Smooth muscle cell of trachea (primary cell): ENCODE data around the gene SDHAF1. TPM values are rescaled to one million over a fixed set of nuclear protein-coding genes. Genes with fewer than 3 reads are reported as not detected.

Experiments used
- total RNA-seq: library from RNA; depleted of rRNA; stranded (reverse); fragments of >200 nt; gene quantifications from 2 replicates; pipeline ENCODE4 v1.2.1, GENCODE V29; 2014

Gene SDHAF1
- total RNA-seq: 8.9 and 12.9 TPM in 2 replicates

GRCh38 chr19:35995048-35995993 lies at the start of gene SDHAF1:
Gene SDHAF1 (plus strand): TSS chr19:35995188. CDS start chr19:35995275, 87 bp downstream.

GRCh38 chr19:36008336-36008978 lies 13.5 kb downstream of the SDHAF1 start, which contains the start of gene SYNE4:
Gene SYNE4 (minus strand): TSS chr19:36008813. CDS start chr19:36008681, 132 bp downstream.

GRCh38 chr19:36014012-36014924 lies 19.3 kb downstream of the SDHAF1 start, which contains the start of gene ALKBH6:
Gene ALKBH6 (minus strand): TSS chr19:36014213. CDS start chr19:36013397, 816 bp downstream.

GRCh38 chr19:36032251-36033104 lies 37.5 kb downstream of the SDHAF1 start, which contains the start of gene CLIP3:
Gene CLIP3 (minus strand): TSS chr19:36032873. CDS start chr19:36032357, 516 bp downstream.

Other genes with a start within 250 kb of the SDHAF1 start
- gene U2AF1L4, start 249.8 kb upstream of the SDHAF1 start, total RNA-seq: 4.6 and 7.3 TPM in 2 replicates
- gene PSENEN, start 249.5 kb upstream of the SDHAF1 start, total RNA-seq: 18.4 and 20.2 TPM in 2 replicates
- 8.0 and 18.5 TPM in 2 replicates for gene LIN37, start 246.6 kb upstream of the SDHAF1 start, total RNA-seq
- 125 and 302 TPM in 2 replicates for gene HSPB6, start 238.2 kb upstream of the SDHAF1 start, total RNA-seq
- gene PROSER3, start 237.0 kb upstream of the SDHAF1 start, total RNA-seq: 6.1 and 9.9 TPM in 2 replicates
- gene ARHGAP33, start 219.6 kb upstream of the SDHAF1 start, total RNA-seq: 5.6 and 10.0 TPM in 2 replicates
- not detected in 2 replicates for gene PRODH2, start 182.3 kb upstream of the SDHAF1 start, total RNA-seq
- not detected in 2 replicates for gene NPHS1, start 142.7 kb upstream of the SDHAF1 start, total RNA-seq
- not detected in 2 replicates for gene KIRREL2, start 138.3 kb upstream of the SDHAF1 start, total RNA-seq
- gene APLP1, start 126.6 kb upstream of the SDHAF1 start, total RNA-seq: 5.1 and 11.7 TPM in 2 replicates
- gene NFKBID, start 94.6 kb upstream of the SDHAF1 start, total RNA-seq: 3.2 and 3.6 TPM in 2 replicates
- 0.87 and 1.8 TPM in 2 replicates for gene HCST, start 92.7 kb upstream of the SDHAF1 start, total RNA-seq
- gene TYROBP, start 86.9 kb upstream of the SDHAF1 start, total RNA-seq: 0.33 TPM in 1 of 2 replicates, not detected in the other
- gene LRFN3, start 58.8 kb upstream of the SDHAF1 start, total RNA-seq: 2.5 and 6.3 TPM in 2 replicates
- 0.15 and 0.50 TPM in 2 replicates for gene SYNE4, start 13.6 kb downstream of the SDHAF1 start, total RNA-seq
- 18.9 and 22.8 TPM in 2 replicates for gene ALKBH6, start 19.0 kb downstream of the SDHAF1 start, total RNA-seq
- gene CLIP3, start 37.7 kb downstream of the SDHAF1 start, total RNA-seq: 19.3 and 30.8 TPM in 2 replicates
- 4.5 and 6.5 TPM in 2 replicates for gene THAP8, start 59.1 kb downstream of the SDHAF1 start, total RNA-seq
- gene WDR62, start 59.7 kb downstream of the SDHAF1 start, total RNA-seq: 0.50 and 6.4 TPM in 2 replicates
- gene OVOL3, start 116.0 kb downstream of the SDHAF1 start, total RNA-seq: not detected in 2 replicates
- 46.1 and 64.7 TPM in 2 replicates for gene POLR2I, start 119.7 kb downstream of the SDHAF1 start, total RNA-seq
- gene TBCB, start 120.3 kb downstream of the SDHAF1 start, total RNA-seq: 270 and 326 TPM in 2 replicates
- 413 and 501 TPM in 2 replicates for gene CAPNS1, start 144.9 kb downstream of the SDHAF1 start, total RNA-seq
- 8.3 and 50.6 TPM in 2 replicates for gene COX7A1, start 157.3 kb downstream of the SDHAF1 start, total RNA-seq
- gene ZNF565, start 219.5 kb downstream of the SDHAF1 start, total RNA-seq: 6.0 and 7.3 TPM in 2 replicates
- 73.4 and 118 TPM in 2 replicates for gene ZNF146, start 219.9 kb downstream of the SDHAF1 start, total RNA-seq